BJ (cell line): ENCODE results near the gene KCNQ1. TPM values are rescaled to one million over a fixed set of nuclear protein-coding genes. Genes with fewer than 3 reads are reported as not detected.

Source experiments
- CTCF ChIA-PET: fragments of 350-600 bp; formaldehyde crosslinking; extraction: SDS; loops from one replicate; lab custom pipeline; 2021; ENCODE audit warnings: antibody characterized with exemption, inconsistent platforms; lab: Yijun Ruan, JAX
- POLR2A ChIA-PET: fragments of 300-600 bp; sonication (Branson Sonifier 250); formaldehyde crosslinking; extraction: SDS; loops from one replicate; lab custom pipeline; 2021; ENCODE audit warnings: antibody characterized with exemption; lab: Charles Lee
- DNase-seq: peaks from one replicate; pipeline ENCODE4 v3.0.0-alpha.2; 2011; ENCODE audit warnings: low read depth
- H3K27me3 ChIP-seq: 2 replicates; pipeline ENCODE4 v1.6.0; 2011; ENCODE audit warnings: low read length; ENCODE audit not compliant: control insufficient read depth, insufficient read depth
- H3K36me3 ChIP-seq: 2 replicates; pipeline ENCODE4 v1.5.1; 2011; ENCODE audit warnings: low read length; ENCODE audit not compliant: control insufficient read depth, insufficient read depth
- H3K4me3 ChIP-seq: 2 replicates; pipeline ENCODE4 v1.5.1; 2011; ENCODE audit warnings: low read depth, mild to moderate bottlenecking, control low read depth, low read length
- CTCF ChIP-seq: IDR thresholded peaks from 2 replicates; pipeline ENCODE4 v1.5.1; 2011; ENCODE audit warnings: low read depth, mild to moderate bottlenecking, control low read depth, inconsistent platforms, low read length, moderate library complexity; ENCODE audit not compliant: insufficient read depth
- polyA plus RNA-seq: library from polyadenylated mRNA; depleted of rRNA; stranded (reverse); fragments of >200 nt; gene quantifications from 2 replicates; pipeline ENCODE4 v1.2.3, GENCODE V29; 2011

The KCNQ1 gene
- polyA plus RNA-seq, 1 experiment: not detected

GRCh38 chr11:2779499-2779980, 334.7 kb downstream of the KCNQ1 start:
- no peak overlapping the region for H3K4me3 ChIP-seq
- no peaks in the 10 kb centered on the region; the same call in none of the 2 replicates for H3K27me3 ChIP-seq
- no peak for TF ChIP-seq CTCF
- ChIA-PET CTCF (no interaction called here), POLR2A (no interaction called here)
- no peaks in the 10 kb centered on the region for H3K36me3 ChIP-seq
- DNase-seq: no peak

GRCh38 chr11:2779981-2780849, 335.4 kb downstream of the KCNQ1 start:
- no peak for DNase-seq
- CTCF ChIA-PET: no interaction called here
- Histone ChIP-seq H3K27me3 (peaks cover 2% of the 10 kb centered on the region), H3K4me3 (no peak overlapping the region), H3K36me3 (no peaks in the 10 kb centered on the region)
- no peak for TF ChIP-seq CTCF
- POLR2A ChIA-PET: no interaction called here

- POLR2A ChIA-PET: no interaction called here
- no peak for DNase-seq
- Histone ChIP-seq H3K4me3 (no peak overlapping the region), H3K36me3 (no peaks in the 10 kb centered on the region), H3K27me3 (peaks cover 2% of the 10 kb centered on the region)
- TF ChIP-seq CTCF: no peak
- CTCF ChIA-PET: no interaction called here
Observed at GRCh38 chr11:2780850-2781407, 336.1 kb downstream of the KCNQ1 start.

- CTCF ChIA-PET: no interaction called here
Observed at GRCh38 chr11:2781408-2782274, 336.8 kb downstream of the KCNQ1 start.

More at GRCh38 chr11:2781408-2782274, 336.8 kb downstream of the KCNQ1 start:
- Histone ChIP-seq H3K27me3 (peaks cover 2% of the 10 kb centered on the region), H3K4me3 (no peak overlapping the region), H3K36me3 (no peaks in the 10 kb centered on the region)
- no peak for DNase-seq
- no peak for TF ChIP-seq CTCF
- POLR2A ChIA-PET: no interaction called here
